ENCODE data around the gene TMEM150A. TPM values are rescaled to one million over a fixed set of nuclear protein-coding genes. Genes with fewer than 3 reads are reported as not detected.
"Not testable (repeated sequence)": the region's sequence is repeated elsewhere in the genome, so short reads cannot be mapped to it uniquely, and the experiment has no call there.

TMEM150A gene
- total RNA-seq, 6 experiments from 2014 or later: 20.0 to 26.7 (median 21.9) TPM

DNA sequence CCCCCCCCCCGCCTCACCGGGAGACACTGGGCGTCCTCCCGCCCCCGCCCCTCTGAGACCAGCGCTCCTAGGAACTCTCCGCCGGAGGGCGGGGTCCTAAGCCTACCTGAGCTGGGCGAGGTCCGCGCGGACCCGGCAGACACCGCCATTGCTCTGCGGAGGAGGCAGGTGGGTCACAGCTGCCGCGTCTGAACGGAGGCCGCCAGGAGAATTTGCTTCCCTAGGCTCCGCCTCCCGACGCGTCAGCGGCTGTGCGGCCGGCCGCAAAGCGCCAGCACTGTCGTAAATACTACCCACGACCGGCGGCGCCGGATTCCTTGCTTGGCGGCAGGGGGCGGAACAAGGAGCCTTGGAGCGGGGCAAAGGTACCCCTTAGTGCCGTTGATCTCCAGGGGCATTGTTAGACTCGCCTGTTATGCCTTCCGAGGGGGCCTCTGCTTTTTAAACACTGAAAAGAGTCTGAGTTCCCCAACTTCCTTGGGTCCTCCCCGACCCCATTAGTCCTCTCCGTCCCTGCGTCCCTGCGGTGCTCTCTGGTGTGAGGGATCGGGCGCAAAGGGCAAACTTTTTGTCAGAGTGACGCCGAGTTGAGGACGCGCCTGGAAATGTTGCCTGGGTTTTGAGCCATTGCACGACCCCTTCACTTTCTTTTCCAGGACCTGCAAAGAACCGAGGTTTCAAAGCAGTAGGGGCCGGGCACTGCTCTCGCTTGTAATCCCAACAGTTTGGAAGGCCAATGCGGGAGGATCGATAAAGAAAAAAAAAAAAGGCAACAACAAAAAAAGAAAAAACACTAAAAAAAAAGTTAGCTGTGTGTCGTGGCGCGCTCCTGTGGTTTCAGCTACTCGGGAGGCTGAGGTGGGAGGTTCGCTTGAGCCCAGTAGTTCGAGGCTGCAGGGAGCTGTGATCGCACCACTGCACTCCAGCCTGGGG is 41.0 kb downstream of the TMEM150A start, which contains the start of gene GGCX:
GGCX (minus strand) TSS at position 214 of the 933 bp plus-strand sequence; CDS start at position 149, 65 bp downstream.
- H3K9me3 ChIP-seq: no peaks in the 10 kb centered on the region
- peak; percentile 97 to 98 (median 97) for DNase-seq
- peaks cover 0 to 21% (median 4%) of the 10 kb centered on the region in 4 donors for H3K36me3 ChIP-seq
- ATAC-seq: peak; percentile 86 to 93 (median 88)
- H3K27ac ChIP-seq: peak within 1 kb of the TSS; percentile 82 to 92 (median 89)
- no peaks in the 10 kb centered on the region for H3K27me3 ChIP-seq
- H3K4me1 ChIP-seq: peaks cover 0 to 20% (median 12%) of the 10 kb centered on the region in 4 donors
- TF ChIP-seq POLR2A (IDR thresholded peaks at IDR 0.05): peak; percentile 91
- TF ChIP-seq, protein P1, sequence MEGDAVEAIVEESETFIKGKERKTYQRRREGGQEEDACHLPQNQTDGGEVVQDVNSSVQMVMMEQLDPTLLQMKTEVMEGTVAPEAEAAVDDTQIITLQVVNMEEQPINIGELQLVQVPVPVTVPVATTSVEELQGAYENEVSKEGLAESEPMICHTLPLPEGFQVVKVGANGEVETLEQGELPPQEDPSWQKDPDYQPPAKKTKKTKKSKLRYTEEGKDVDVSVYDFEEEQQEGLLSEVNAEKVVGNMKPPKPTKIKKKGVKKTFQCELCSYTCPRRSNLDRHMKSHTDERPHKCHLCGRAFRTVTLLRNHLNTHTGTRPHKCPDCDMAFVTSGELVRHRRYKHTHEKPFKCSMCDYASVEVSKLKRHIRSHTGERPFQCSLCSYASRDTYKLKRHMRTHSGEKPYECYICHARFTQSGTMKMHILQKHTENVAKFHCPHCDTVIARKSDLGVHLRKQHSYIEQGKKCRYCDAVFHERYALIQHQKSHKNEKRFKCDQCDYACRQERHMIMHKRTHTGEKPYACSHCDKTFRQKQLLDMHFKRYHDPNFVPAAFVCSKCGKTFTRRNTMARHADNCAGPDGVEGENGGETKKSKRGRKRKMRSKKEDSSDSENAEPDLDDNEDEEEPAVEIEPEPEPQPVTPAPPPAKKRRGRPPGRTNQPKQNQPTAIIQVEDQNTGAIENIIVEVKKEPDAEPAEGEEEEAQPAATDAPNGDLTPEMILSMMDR (IDR thresholded peaks at IDR 0.05): peak in 1 of 4 donors; percentile 4
- intact Hi-C loops (cut with DNase I): no loop called here
- H3K4me3 ChIP-seq: peak within 1 kb of the TSS; percentile 70 to 88 (median 79)
- WGBS (ENCODE audit: insufficient coverage, low coverage, low lambda C conversion rate, missing lambda C conversion rate): 2% methylated on average over 31 of the region's 64 CpGs

GRCh38 chr2:85560812-85561279 is 41.7 kb downstream of the TMEM150A start:
- H3K27ac ChIP-seq: peak overlapping the region; percentile 82 to 92 (median 89)
- intact Hi-C loops (cut with DNase I): no loop called here
- H3K4me3 ChIP-seq: peak overlapping the region; percentile 70 to 88 (median 79)
- H3K36me3 ChIP-seq: peaks cover 0 to 28% (median 5%) of the 10 kb centered on the region in 4 donors
- DNase-seq: no peak
- ATAC-seq: peak; percentile 2 to 6 (median 4)
- H3K27me3 ChIP-seq: no peaks in the 10 kb centered on the region
- under 1% methylated on average over 14 of the region's 14 CpGs for WGBS (ENCODE audit: insufficient coverage, low coverage, low lambda C conversion rate, missing lambda C conversion rate)
- no peaks in the 10 kb centered on the region for H3K9me3 ChIP-seq
- peaks cover 0 to 20% (median 12%) of the 10 kb centered on the region in 4 donors for H3K4me1 ChIP-seq
- TF ChIP-seq, protein P1 (IDR thresholded peaks at IDR 0.05): no peak
- TF ChIP-seq POLR2A (IDR thresholded peaks at IDR 0.05): no peak

- Histone ChIP-seq H3K36me3 (peaks cover 0 to 33% (median 8%) of the 10 kb centered on the region in 4 donors), H3K4me1 (peaks cover 0 to 20% (median 12%) of the 10 kb centered on the region in 4 donors), H3K27ac (peak overlapping the region; percentile 21 to 92 (median 82)), H3K4me3 (peak overlapping the region; percentile 70 to 88 (median 79))
- intact Hi-C loops (cut with DNase I); H3K27me3 ChIP-seq; DNase-seq; H3K9me3 ChIP-seq; ATAC-seq: not testable (repeated sequence)
- 25% methylated on average over 11 of the region's 12 CpGs for WGBS (ENCODE audit: insufficient coverage, low coverage, low lambda C conversion rate, missing lambda C conversion rate)
Measured at GRCh38 chr2:85560403-85560726, 42.1 kb downstream of the TMEM150A start.

DNA sequence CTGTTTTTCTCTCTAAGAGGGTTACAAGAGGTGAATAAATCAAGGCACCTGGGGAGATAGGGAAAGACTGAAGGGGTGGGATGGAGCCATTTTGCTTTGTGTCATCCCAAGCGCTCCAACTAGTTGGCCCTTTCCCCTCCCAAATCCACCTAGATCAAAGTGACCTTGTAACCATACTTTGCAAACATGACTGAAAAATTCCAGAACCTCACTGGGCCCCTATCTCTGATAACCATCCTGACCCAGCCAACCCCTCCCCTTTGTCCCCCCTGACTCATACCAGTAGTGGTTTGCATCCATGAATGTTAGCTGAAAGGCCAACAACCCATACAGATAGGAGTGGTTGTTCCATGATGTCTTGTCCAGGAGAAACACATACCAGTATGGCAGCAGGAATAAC is 44.3 kb downstream of the TMEM150A start:
- Histone ChIP-seq H3K9me3 (no peaks in the 10 kb centered on the region), H3K27ac (no peak overlapping the region), H3K4me3 (no peak overlapping the region), H3K27me3 (no peaks in the 10 kb centered on the region), H3K36me3 (peaks cover 5 to 55% (median 21%) of the 10 kb centered on the region in 4 donors), H3K4me1 (peaks cover 0 to 20% (median 12%) of the 10 kb centered on the region in 4 donors)
- DNase-seq: no peak
- TF ChIP-seq, protein P1 (IDR thresholded peaks at IDR 0.05): no peak
- no peak for TF ChIP-seq POLR2A (IDR thresholded peaks at IDR 0.05)
- WGBS (ENCODE audit: insufficient coverage, low coverage, low lambda C conversion rate, missing lambda C conversion rate): 100% methylated on average over 1 of the region's 1 CpG
- ATAC-seq: no peak
- intact Hi-C loops (cut with DNase I): no loop called here

DNA sequence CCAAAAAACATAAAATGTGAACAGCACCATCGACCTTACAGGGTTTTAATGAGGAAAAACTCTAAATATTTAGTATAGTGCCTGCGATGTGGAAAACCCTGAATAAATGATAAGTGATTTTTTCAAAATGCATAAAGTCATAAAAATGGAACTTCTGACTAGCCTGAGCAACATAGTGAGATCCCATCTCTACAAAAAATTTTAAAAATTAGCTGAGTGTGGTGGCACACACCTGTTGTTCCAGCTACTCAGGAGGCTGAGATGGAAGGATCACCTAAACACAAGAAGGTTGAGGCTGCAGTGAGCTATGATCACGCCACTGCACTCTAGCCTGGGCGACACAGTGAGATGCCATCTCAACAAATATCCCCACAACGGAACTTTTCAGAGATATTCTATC is 45.4 kb downstream of the TMEM150A start:
- DNase-seq (no peak), ATAC-seq (no peak)
- Histone ChIP-seq H3K9me3 (no peaks in the 10 kb centered on the region), H3K36me3 (peaks cover 5 to 65% (median 26%) of the 10 kb centered on the region in 4 donors), H3K4me1 (peaks cover 0 to 17% (median 12%) of the 10 kb centered on the region in 4 donors), H3K4me3 (no peak overlapping the region), H3K27ac (no peak overlapping the region), H3K27me3 (no peaks in the 10 kb centered on the region)
- 91% methylated on average over 5 of the region's 5 CpGs for WGBS (ENCODE audit: insufficient coverage, low coverage, low lambda C conversion rate, missing lambda C conversion rate)
- TF ChIP-seq, protein P1 (IDR thresholded peaks at IDR 0.05): no peak
- no peak for TF ChIP-seq POLR2A (IDR thresholded peaks at IDR 0.05)
- intact Hi-C loops (cut with DNase I): no loop called here
